MM.1S (cell line): ENCODE data around the gene APOBEC2.

ENCODE experiments used
- DNase-seq: peaks from one replicate; pipeline ENCODE4 v3.0.0-alpha.2; 2015
- H2AFZ ChIP-seq: fragments of 300-600 bp; sonication (generic); 2 replicates; pipeline ENCODE4 v1.6.0; 2016; ENCODE audit warnings: antibody characterized with exemption, low read length
- H3F3A ChIP-seq: fragments of 300-600 bp; sonication (generic); 2 replicates; pipeline ENCODE4 v1.6.1; 2016; ENCODE audit warnings: mild to moderate bottlenecking, antibody characterized with exemption, low read length, moderate library complexity, mixed read lengths; ENCODE audit not compliant: insufficient read depth
- H3K27ac ChIP-seq: fragments of 300-600 bp; sonication (generic); 2 replicates; pipeline ENCODE4 v1.5.1; 2016; ENCODE audit warnings: mild to moderate bottlenecking, low read length
- H3K27me3 ChIP-seq: fragments of 300-600 bp; sonication (generic); replicated peaks from 2 replicates; pipeline ENCODE4 v1.6.0; 2016; ENCODE audit warnings: low read length; ENCODE audit not compliant: insufficient read depth
- H3K36me3 ChIP-seq: fragments of 300-600 bp; sonication (generic); replicated peaks from 2 replicates; pipeline ENCODE4 v1.6.1; 2016; ENCODE audit warnings: mild to moderate bottlenecking, low read length, mixed read lengths; ENCODE audit not compliant: insufficient read depth
- H3K4me1 ChIP-seq: fragments of 300-600 bp; sonication (generic); 2 replicates; pipeline ENCODE4 v1.6.1; 2016; ENCODE audit warnings: low read length, mixed read lengths
- H3K4me2 ChIP-seq: fragments of 300-600 bp; sonication (generic); 2 replicates; pipeline ENCODE4 v1.6.0; 2016; ENCODE audit warnings: low read depth, low read length
- H3K4me3 ChIP-seq: fragments of 300-600 bp; sonication (generic); 2 replicates; pipeline ENCODE4 v1.5.1; 2016; ENCODE audit warnings: low read length, mixed read lengths
- H3K79me2 ChIP-seq: fragments of 300-600 bp; sonication (generic); 2 replicates; pipeline ENCODE4 v1.6.1; 2016; ENCODE audit warnings: mixed run types, low read length, mixed read lengths
- H3K9ac ChIP-seq: fragments of 300-600 bp; sonication (generic); 2 replicates; pipeline ENCODE4 v1.6.1; 2016; ENCODE audit warnings: low read length, mixed read lengths
- H3K9me2 ChIP-seq: fragments of 300-600 bp; sonication (generic); replicated peaks from 2 replicates; pipeline ENCODE4 v1.6.1; 2016; ENCODE audit warnings: mild to moderate bottlenecking, low read length, mixed read lengths; ENCODE audit not compliant: insufficient read depth
- H3K9me3 ChIP-seq: fragments of 300-600 bp; sonication (generic); replicated peaks from 2 replicates; pipeline ENCODE4 v1.6.1; 2016; ENCODE audit warnings: mild to moderate bottlenecking, low read length, mixed read lengths; ENCODE audit not compliant: insufficient read depth
- H4K20me1 ChIP-seq: fragments of 300-600 bp; sonication (generic); 2 replicates; pipeline ENCODE4 v1.6.1; 2016; ENCODE audit warnings: mild to moderate bottlenecking, low read length, moderate library complexity, mixed read lengths; ENCODE audit not compliant: insufficient read depth
- CTCF ChIP-seq: fragments of 300-600 bp; sonication (generic); IDR thresholded peaks from 2 replicates; pipeline ENCODE4 v1.5.1; 2016; ENCODE audit warnings: antibody characterized with exemption, low read length, mixed read lengths
- EZH2 ChIP-seq: fragments of 300-600 bp; sonication (generic); optimal IDR thresholded peaks from 2 replicates; pipeline ENCODE3; 2017; ENCODE audit warnings: low read depth, mild to moderate bottlenecking, antibody characterized with exemption, low read length, mixed read lengths
- EZH2phosphoT487 ChIP-seq: fragments of 300-600 bp; sonication (generic); IDR thresholded peaks from 2 replicates; pipeline ENCODE4 v1.6.1; 2018; ENCODE audit warnings: antibody characterized with exemption, low read length

Gene APOBEC2

GRCh38 chr6:41040101-41040939 lies 12.7 kb upstream of the APOBEC2 start:
- Histone ChIP-seq H3F3A (no peaks in the 10 kb centered on the region), H3K4me3 (no peak overlapping the region), H2AFZ (no peak overlapping the region), H3K36me3 (no peaks in the 10 kb centered on the region), H4K20me1 (no peaks in the 10 kb centered on the region), H3K27ac (no peak overlapping the region), H3K9me2 (no peaks in the 10 kb centered on the region), H3K79me2 (no peaks in the 10 kb centered on the region), H3K4me2 (no peak overlapping the region), H3K9ac (no peak overlapping the region), H3K27me3 (no peaks in the 10 kb centered on the region), H3K9me3 (no peaks in the 10 kb centered on the region), H3K4me1 (no peaks in the 10 kb centered on the region)
- no peak for TF ChIP-seq EZH2phosphoT487
- no peak for TF ChIP-seq CTCF
- no peak for TF ChIP-seq EZH2
- DNase-seq = no peak

- no peak overlapping the region for H3K4me2 ChIP-seq
- H3K9me2 ChIP-seq = no peaks in the 10 kb centered on the region
- H3K9ac ChIP-seq = no peak overlapping the region
- H2AFZ ChIP-seq = no peak overlapping the region
- H3K4me3 ChIP-seq = no peak overlapping the region
- no peaks in the 10 kb centered on the region for H3K27me3 ChIP-seq
- TF ChIP-seq EZH2phosphoT487 = no peak
- TF ChIP-seq EZH2 = no peak
- no peak for TF ChIP-seq CTCF
- no peak for DNase-seq
- no peaks in the 10 kb centered on the region for H3K79me2 ChIP-seq
- H3K27ac ChIP-seq = no peak overlapping the region
- H3F3A ChIP-seq = no peaks in the 10 kb centered on the region
- no peaks in the 10 kb centered on the region for H3K36me3 ChIP-seq
- H4K20me1 ChIP-seq = no peaks in the 10 kb centered on the region
- no peaks in the 10 kb centered on the region for H3K4me1 ChIP-seq
- no peaks in the 10 kb centered on the region for H3K9me3 ChIP-seq
Measured at GRCh38 chr6:41040940-41041536, 12.0 kb upstream of the APOBEC2 start.

GRCh38 chr6:41042226-41043055 lies 10.6 kb upstream of the APOBEC2 start, which contains the start of gene TSPO2:
Gene TSPO2 (plus strand): TSS chr6:41042467. CDS start chr6:41042986, 519 bp downstream.
- Histone ChIP-seq H2AFZ (no peak within 1 kb of the TSS), H3K4me1 (no peaks in the 10 kb centered on the region), H3K9ac (no peak within 1 kb of the TSS), H3K4me2 (no peak within 1 kb of the TSS), H3K79me2 (no peaks in the 10 kb centered on the region), H3K9me3 (no peaks in the 10 kb centered on the region), H3F3A (no peaks in the 10 kb centered on the region), H3K27me3 (no peaks in the 10 kb centered on the region), H3K4me3 (no peak within 1 kb of the TSS), H3K36me3 (no peaks in the 10 kb centered on the region), H4K20me1 (no peaks in the 10 kb centered on the region), H3K27ac (no peak within 1 kb of the TSS), H3K9me2 (no peaks in the 10 kb centered on the region)
- no peak for DNase-seq
- no peak for TF ChIP-seq EZH2
